HepG2 (cell line): Measurements from ENCODE around the gene ILRUN. TPM values are rescaled to one million over a fixed set of nuclear protein-coding genes. Genes with fewer than 3 reads are reported as not detected.

Experiments used
- ADNP ChIP-seq: sonication (generic); formaldehyde crosslinking; IDR thresholded peaks from 2 replicates; pipeline ENCODE4 v1.4.0; 2020; ENCODE audit warnings: missing genetic modification reagents
- EP300 ChIP-seq, 3 experiments: sonication (generic) in 1 of 3; formaldehyde crosslinking in 1 of 3; IDR thresholded peaks; 2 replicates each; pipeline versions ENCODE4 v1.5.1 to v1.6.1; 2011 to 2020; ENCODE audit warnings: low read depth in 2 of 3, low read length in 2 of 3, borderline replicate concordance in 1 of 3, improper control_type of control experiment in 1 of 3, mild to moderate bottlenecking in 1 of 3, missing genetic modification reagents in 1 of 3, moderate library complexity in 1 of 3
- FOXA3 ChIP-seq: IDR thresholded peaks from 2 replicates; pipeline ENCODE4 v1.6.1; 2016; ENCODE audit warnings: missing genetic modification reagents, missing compliant biosample characterization
- PCBP2 ChIP-seq: fragments of 200-400 bp; formaldehyde crosslinking; optimal IDR thresholded peaks from 2 replicates; pipeline ENCODE3; 2018; ENCODE audit warnings: low read length, low read depth; ENCODE audit not compliant: poor library complexity, severe bottlenecking
- SNAPC2 ChIP-seq: sonication (generic); formaldehyde crosslinking; IDR thresholded peaks from 2 replicates; pipeline ENCODE4 v1.8.1; 2022; ENCODE audit warnings: mild to moderate bottlenecking, missing genetic modification reagents
- SNRNP70 ChIP-seq: fragments of 200-400 bp; formaldehyde crosslinking; IDR thresholded peaks from 2 replicates; pipeline ENCODE4 v1.6.1; 2017; ENCODE audit warnings: mild to moderate bottlenecking, low read depth, low read length, moderate library complexity
- YY1 ChIP-seq: IDR thresholded peaks from 2 replicates; pipeline ENCODE4 v1.6.1; 2011; ENCODE audit warnings: low read length, low read depth, moderate library complexity, mild to moderate bottlenecking; ENCODE audit not compliant: insufficient read depth, insufficient replicate concordance
- ZNF235 ChIP-seq: sonication (generic); formaldehyde crosslinking; IDR thresholded peaks from 2 replicates; pipeline ENCODE4 v1.8.1; 2023; ENCODE audit warnings: mild to moderate bottlenecking, missing genetic modification reagents, borderline replicate concordance
- ZNF350 ChIP-seq: sonication (generic); formaldehyde crosslinking; IDR thresholded peaks from 2 replicates; pipeline ENCODE4 v1.4.0; 2020; ENCODE audit warnings: mild to moderate bottlenecking, low read depth, missing genetic modification reagents, borderline replicate concordance
- ZNF563 ChIP-seq: sonication (generic); formaldehyde crosslinking; IDR thresholded peaks from 2 replicates; pipeline ENCODE4 v1.8.0; 2022; ENCODE audit warnings: mild to moderate bottlenecking, moderate library complexity, missing genetic modification reagents
- polyA plus RNA-seq, 8 experiments: library from polyadenylated mRNA; depleted of rRNA in 3 of 8; stranded (reverse) in 7 of 8; unstranded in 1 of 8; fragments of >200 nt; fragmentation: Illumina TruSeq in 4 of 8; extraction: Trizol in 4 of 8; gene quantifications; 2 replicates each; pipeline versions ENCODE4 v1.2.1 to v1.2.3, GENCODE V29; 2011 to 2016; ENCODE audit warnings: low read depth in 4 of 8, missing spikeins in 1 of 8, mixed read lengths in 1 of 8; ENCODE audit not compliant: insufficient read depth in 1 of 8
- total RNA-seq, 5 experiments: library from RNA; depleted of rRNA; stranded (reverse); fragments of >200 nt; fragmentation: Illumina TruSeq; extraction: Trizol; gene quantifications; 2 replicates each; pipeline ENCODE4 v1.2.3, GENCODE V29; 2016; ENCODE audit warnings: low read depth in 1 of 5
- TF ChIP-seq, protein P1 (sequence below): sonication (generic); formaldehyde crosslinking; IDR thresholded peaks from 2 replicates; pipeline ENCODE4 v1.4.0; 2020; ENCODE audit warnings: mild to moderate bottlenecking, missing genetic modification reagents
- TF ChIP-seq, protein P2 (sequence below), 2 experiments: sonication (generic) in 1 of 2; formaldehyde crosslinking in 1 of 2; IDR thresholded peaks; 2 replicates each; pipeline versions ENCODE4 v1.6.1 to v1.9.0; 2014 to 2022; ENCODE audit warnings: antibody characterized with exemption in 1 of 2, borderline replicate concordance in 1 of 2, inconsistent platforms in 1 of 2, low read depth in 1 of 2, missing genetic modification reagents in 1 of 2

ILRUN gene
- total and polyA plus RNA-seq, 2 of the 13 experiments (the other 11 are each of a cell fraction or from before 2014, with no cell fraction given): 45.5 to 66.6 TPM

DNA sequence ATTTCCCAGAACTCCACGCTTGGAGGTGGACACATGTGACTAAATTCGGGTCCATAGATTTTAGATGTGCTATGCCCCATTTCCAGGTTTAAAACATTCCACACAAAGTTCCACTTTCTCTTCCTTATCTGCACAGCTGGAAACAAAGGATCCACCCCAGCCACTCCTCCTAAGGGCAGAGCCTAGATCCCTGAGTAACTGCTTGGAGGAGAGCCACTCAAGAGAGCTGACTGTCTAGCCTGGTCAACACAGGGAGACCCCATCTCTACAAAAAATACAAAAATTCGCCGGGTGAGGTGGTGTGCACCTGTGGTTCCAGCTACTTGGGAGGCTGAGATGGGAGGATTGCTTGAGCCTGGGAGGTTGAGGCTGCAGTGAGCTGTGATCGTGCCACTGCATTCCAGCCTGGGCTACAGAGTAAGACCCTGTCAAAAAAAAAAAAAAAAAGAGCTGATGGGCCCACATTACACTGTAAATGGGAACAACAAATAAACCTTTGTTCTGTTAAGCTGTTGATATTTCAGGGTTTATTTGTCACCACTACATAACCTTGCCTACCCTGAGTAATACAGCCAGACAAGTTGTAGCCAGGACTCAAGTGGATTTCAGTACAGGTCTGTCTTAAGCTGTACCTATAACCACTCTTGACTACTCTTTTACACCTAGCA, 35.0 kb upstream of the ILRUN start (continued):
- TF ChIP-seq SNAPC2 (no peak), ZNF350 (CRISPR knock-in tag) (peak; percentile 23; the same call in 1 of the 2 replicates), YY1 (no peak), SNRNP70 (no peak), EP300 (IDR thresholded peaks at IDR 0.05; ENCODE audit: low read depth in 2 of 2, low read length in 2 of 2) (no peak; a peak in 1 of 4 replicates), EP300 (CRISPR knock-in tag; IDR thresholded peaks at IDR 0.05; ENCODE audit: borderline replicate concordance) (no peak), PCBP2 (no peak), ADNP (0 out of 2 replicates have a peak, but pooled peaks have one; percentile 58), FOXA3 (peak; percentile 51), ZNF563 (no peak), ZNF235 (CRISPR knock-in tag) (no peak)
- TF ChIP-seq, protein P1, sequence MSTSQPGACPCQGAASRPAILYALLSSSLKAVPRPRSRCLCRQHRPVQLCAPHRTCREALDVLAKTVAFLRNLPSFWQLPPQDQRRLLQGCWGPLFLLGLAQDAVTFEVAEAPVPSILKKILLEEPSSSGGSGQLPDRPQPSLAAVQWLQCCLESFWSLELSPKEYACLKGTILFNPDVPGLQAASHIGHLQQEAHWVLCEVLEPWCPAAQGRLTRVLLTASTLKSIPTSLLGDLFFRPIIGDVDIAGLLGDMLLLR (CRISPR knock-in tag): no peak
- TF ChIP-seq, protein P2, sequence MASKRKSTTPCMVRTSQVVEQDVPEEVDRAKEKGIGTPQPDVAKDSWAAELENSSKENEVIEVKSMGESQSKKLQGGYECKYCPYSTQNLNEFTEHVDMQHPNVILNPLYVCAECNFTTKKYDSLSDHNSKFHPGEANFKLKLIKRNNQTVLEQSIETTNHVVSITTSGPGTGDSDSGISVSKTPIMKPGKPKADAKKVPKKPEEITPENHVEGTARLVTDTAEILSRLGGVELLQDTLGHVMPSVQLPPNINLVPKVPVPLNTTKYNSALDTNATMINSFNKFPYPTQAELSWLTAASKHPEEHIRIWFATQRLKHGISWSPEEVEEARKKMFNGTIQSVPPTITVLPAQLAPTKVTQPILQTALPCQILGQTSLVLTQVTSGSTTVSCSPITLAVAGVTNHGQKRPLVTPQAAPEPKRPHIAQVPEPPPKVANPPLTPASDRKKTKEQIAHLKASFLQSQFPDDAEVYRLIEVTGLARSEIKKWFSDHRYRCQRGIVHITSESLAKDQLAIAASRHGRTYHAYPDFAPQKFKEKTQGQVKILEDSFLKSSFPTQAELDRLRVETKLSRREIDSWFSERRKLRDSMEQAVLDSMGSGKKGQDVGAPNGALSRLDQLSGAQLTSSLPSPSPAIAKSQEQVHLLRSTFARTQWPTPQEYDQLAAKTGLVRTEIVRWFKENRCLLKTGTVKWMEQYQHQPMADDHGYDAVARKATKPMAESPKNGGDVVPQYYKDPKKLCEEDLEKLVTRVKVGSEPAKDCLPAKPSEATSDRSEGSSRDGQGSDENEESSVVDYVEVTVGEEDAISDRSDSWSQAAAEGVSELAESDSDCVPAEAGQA (IDR thresholded peaks at IDR 0.05; ENCODE audit: low read depth): no peak
- TF ChIP-seq, protein P2 (CRISPR knock-in tag; IDR thresholded peaks at IDR 0.05; ENCODE audit: borderline replicate concordance): no peak
